Kidney epithelial cell (primary cell): Measurements from ENCODE around the gene SAMM50. TPM values are rescaled to one million over a fixed set of nuclear protein-coding genes. Genes with fewer than 3 reads are reported as not detected.

Experiments used
- DNase-seq: peaks from one replicate; pipeline ENCODE4 v3.0.0-alpha.2; 2010; ENCODE audit warnings: low read depth
- H3K27me3 ChIP-seq: 2 replicates; pipeline ENCODE4 v1.6.0; 2011; ENCODE audit warnings: low read length; ENCODE audit not compliant: control insufficient read depth, insufficient read depth
- H3K36me3 ChIP-seq: 2 replicates; pipeline ENCODE4 v1.5.1; 2011; ENCODE audit warnings: low read length; ENCODE audit not compliant: control insufficient read depth, insufficient read depth
- H3K4me3 ChIP-seq: 2 replicates; pipeline ENCODE4 v1.5.1; 2011; ENCODE audit warnings: low read depth, mild to moderate bottlenecking, control low read depth, low read length
- CTCF ChIP-seq: IDR thresholded peaks from 2 replicates; pipeline ENCODE4 v1.5.1; 2011; ENCODE audit warnings: mild to moderate bottlenecking, moderate library complexity, low read length, control low read depth, inconsistent platforms; ENCODE audit not compliant: insufficient read depth, poor library complexity, severe bottlenecking
- total RNA-seq: library from RNA; depleted of rRNA; stranded (reverse); fragments of >200 nt; gene quantifications from 2 replicates; pipeline ENCODE4 v1.2.3, GENCODE V29; 2015

Gene SAMM50
- total RNA-seq, 1 donor from 2014 or later, result 41.4 TPM

- H3K4me3 ChIP-seq, result no peak overlapping the region
- DNase-seq, result no peak
- no peaks in the 10 kb centered on the region for H3K27me3 ChIP-seq
These were observed 78.0 kb downstream of the SAMM50 start for GRCh38 chr22:44033287-44033686.

GRCh38 chr22:44033694-44034093 is 78.5 kb downstream of the SAMM50 start:
- TF ChIP-seq CTCF, result no peak
- H3K4me3 ChIP-seq, result no peak overlapping the region
- no peak for DNase-seq
- no peaks in the 10 kb centered on the region for H3K36me3 ChIP-seq
- no peaks in the 10 kb centered on the region for H3K27me3 ChIP-seq

More at GRCh38 chr22:44033287-44033686, 78.0 kb downstream of the SAMM50 start:
- TF ChIP-seq CTCF, result no peak
- no peaks in the 10 kb centered on the region for H3K36me3 ChIP-seq

- TF ChIP-seq CTCF, result no peak
- no peaks in the 10 kb centered on the region for H3K36me3 ChIP-seq
- DNase-seq, result peak; percentile 90
- no peak overlapping the region for H3K4me3 ChIP-seq
- H3K27me3 ChIP-seq, result no peaks in the 10 kb centered on the region
These were observed 82.5 kb downstream of the SAMM50 start for GRCh38 chr22:44037519-44038375.

GRCh38 chr22:44039566-44040171 is 84.4 kb downstream of the SAMM50 start:
- TF ChIP-seq CTCF, result no peak
- Histone ChIP-seq H3K36me3 (no peaks in the 10 kb centered on the region), H3K27me3 (no peaks in the 10 kb centered on the region), H3K4me3 (no peak overlapping the region)
- no peak for DNase-seq

GRCh38 chr22:44042249-44043218 is 87.3 kb downstream of the SAMM50 start:
- Histone ChIP-seq H3K36me3 (no peaks in the 10 kb centered on the region), H3K27me3 (no peaks in the 10 kb centered on the region), H3K4me3 (no peak overlapping the region)
- TF ChIP-seq CTCF, result no peak
- DNase-seq, result no peak
